Caco-2 (cell line): ENCODE measurements around the gene HES3. TPM values are rescaled to one million over a fixed set of nuclear protein-coding genes. Genes with fewer than 3 reads are reported as not detected.

Source experiments
- BruUV-seq: library from RNA; stranded (reverse); fragments of 400-500 nt; replicated peaks from 2 replicates; lab custom pipeline; 2021; lab: Mats Ljungman, UMichigan
- CTCF ChIA-PET: fragments of 300-600 bp; sonication (Branson Sonifier 250); formaldehyde crosslinking; loops from one replicate; lab custom pipeline; 2022; ENCODE audit warnings: antibody characterized with exemption; lab: Charles Lee
- POLR2A ChIA-PET: fragments of 300-600 bp; sonication (Branson Sonifier 250); formaldehyde crosslinking; loops from one replicate; lab custom pipeline; 2022; ENCODE audit warnings: antibody characterized with exemption; lab: Charles Lee
- DNase-seq, 2 experiments: peaks; one replicate each; pipeline versions ENCODE4 v3.0.0 to v3.0.0-alpha.2; 2020 to 2022
- H3K27me3 ChIP-seq: replicated peaks from 2 replicates; pipeline ENCODE4 v1.6.0; 2011; ENCODE audit warnings: low read length; ENCODE audit not compliant: control insufficient read depth, insufficient read depth
- H3K36me3 ChIP-seq: 2 replicates; pipeline ENCODE4 v1.5.1; 2011; ENCODE audit warnings: low read length; ENCODE audit not compliant: control insufficient read depth, insufficient read depth
- H3K4me1 ChIP-seq: fragments of 250-450 bp; sonication (Bioruptor Pico); 2 replicates; pipeline ENCODE4 v1.5.1; 2020; ENCODE audit warnings: mild to moderate bottlenecking
- H3K4me3 ChIP-seq: 2 replicates; pipeline ENCODE4 v1.5.1; 2011; ENCODE audit warnings: low read depth, mild to moderate bottlenecking, control low read depth, low read length
- H3K9me3 ChIP-seq: fragments of 250-450 bp; sonication (Bioruptor Pico); 2 replicates; pipeline ENCODE4 v1.5.1; 2020; ENCODE audit warnings: mild to moderate bottlenecking, moderate library complexity
- H3K27ac Mint-ChIP-seq: one replicate; pipeline ENCODE4 v1.8.0; 2022; ENCODE audit warnings: mixed read lengths; ENCODE audit not compliant: unreplicated experiment
- H3K27me3 Mint-ChIP-seq: one replicate; pipeline ENCODE4 v1.8.0; 2022; ENCODE audit warnings: mixed read lengths; ENCODE audit not compliant: insufficient read depth, unreplicated experiment
- H3K36me3 Mint-ChIP-seq: one replicate; pipeline ENCODE4 v1.8.0; 2022; ENCODE audit warnings: mild to moderate bottlenecking, mixed read lengths; ENCODE audit not compliant: insufficient read depth, unreplicated experiment
- H3K4me1 Mint-ChIP-seq: one replicate; pipeline ENCODE4 v1.8.0; 2022; ENCODE audit warnings: low read depth, mixed read lengths; ENCODE audit not compliant: unreplicated experiment
- H3K4me3 Mint-ChIP-seq: one replicate; pipeline ENCODE4 v1.8.0; 2022; ENCODE audit warnings: mild to moderate bottlenecking, moderate library complexity, mixed read lengths; ENCODE audit not compliant: unreplicated experiment
- H3K9me3 Mint-ChIP-seq: one replicate; pipeline ENCODE4 v1.8.0; 2022; ENCODE audit warnings: mixed read lengths; ENCODE audit not compliant: unreplicated experiment
- intact Hi-C: fragments of 100-400 bp; cut with micrococcal nuclease; formaldehyde crosslinking; loops from one replicate; pipeline ENCODE4 v1.10.0; 2022; ENCODE audit not compliant: unreplicated experiment
- total RNA-seq: library from RNA; stranded (reverse); gene quantifications from 2 replicates; pipeline ENCODE4 v1.2.3, GENCODE V29; 2022
- TF ChIP-seq, protein P1 (sequence below), 2 experiments: fragments of 200-600 bp in 1 of 2; IDR thresholded peaks; 1 replicate in 1 of 2; 2 replicates in 1 of 2; pipeline versions ENCODE4 v1.5.1 to v1.8.0; 2011 to 2022; ENCODE audit warnings: antibody characterized with exemption in 1 of 2, control low read depth in 1 of 2, inconsistent platforms in 1 of 2, low read depth in 1 of 2, low read length in 1 of 2, mild to moderate bottlenecking in 1 of 2, moderate library complexity in 1 of 2; ENCODE audit not compliant: insufficient read depth in 1 of 2, severe bottlenecking in 1 of 2, unreplicated experiment in 1 of 2

The HES3 gene
- total RNA-seq, 1 experiment from 2014 or later: not detected

DNA sequence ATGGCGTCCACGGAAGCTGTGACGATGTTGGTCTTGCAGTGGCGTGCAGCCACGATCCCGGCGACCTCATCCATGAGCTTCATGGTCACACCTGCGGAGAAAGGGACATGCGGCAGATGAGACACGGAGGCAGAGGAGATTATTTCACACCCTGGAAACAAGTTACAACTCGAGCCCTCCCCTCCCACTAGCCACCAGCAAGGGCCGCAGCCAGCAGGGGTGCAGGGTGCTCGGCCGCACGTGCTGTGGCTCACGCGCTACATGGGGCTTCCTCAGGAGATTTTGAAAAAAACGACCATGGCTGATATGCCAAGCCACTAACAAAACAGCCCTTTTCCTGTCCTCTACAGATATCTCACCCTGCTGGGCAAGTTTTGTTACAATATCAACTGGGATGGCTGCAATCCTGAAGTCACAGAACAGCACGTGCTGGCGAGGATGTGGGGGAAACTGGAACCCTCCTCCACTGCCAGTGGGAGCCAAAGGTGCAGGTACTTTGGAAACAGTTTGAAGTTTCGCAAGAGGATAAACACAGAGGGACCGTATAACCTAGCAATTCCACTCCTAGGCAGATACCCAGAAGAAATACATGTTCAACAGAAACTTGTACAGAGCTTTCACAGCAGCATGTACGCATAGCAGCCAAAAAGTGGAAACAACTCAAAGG is 51.0 kb downstream of the HES3 start:
- Histone ChIP-seq H3K4me3 (no peak overlapping the region), H3K9me3 (no peaks in the 10 kb centered on the region), H3K4me1 (no peaks in the 10 kb centered on the region), H3K36me3 (no peaks in the 10 kb centered on the region), H3K27me3 (no peaks in the 10 kb centered on the region)
- no peaks in the 10 kb centered on the region for H3K27me3 Mint-ChIP-seq
- no peak overlapping the region for H3K27ac Mint-ChIP-seq
- CTCF ChIA-PET: no interaction called here
- peaks cover 47% of the 10 kb centered on the region for H3K36me3 Mint-ChIP-seq
- POLR2A ChIA-PET: no interaction called here
- no TSS peak for BruUV-seq
- no peaks in the 10 kb centered on the region for H3K4me1 Mint-ChIP-seq
- no peak for DNase-seq
- intact Hi-C loops: no loop called here
- H3K4me3 Mint-ChIP-seq: no peak overlapping the region
- no peaks in the 10 kb centered on the region for H3K9me3 Mint-ChIP-seq
- TF ChIP-seq, protein P1, sequence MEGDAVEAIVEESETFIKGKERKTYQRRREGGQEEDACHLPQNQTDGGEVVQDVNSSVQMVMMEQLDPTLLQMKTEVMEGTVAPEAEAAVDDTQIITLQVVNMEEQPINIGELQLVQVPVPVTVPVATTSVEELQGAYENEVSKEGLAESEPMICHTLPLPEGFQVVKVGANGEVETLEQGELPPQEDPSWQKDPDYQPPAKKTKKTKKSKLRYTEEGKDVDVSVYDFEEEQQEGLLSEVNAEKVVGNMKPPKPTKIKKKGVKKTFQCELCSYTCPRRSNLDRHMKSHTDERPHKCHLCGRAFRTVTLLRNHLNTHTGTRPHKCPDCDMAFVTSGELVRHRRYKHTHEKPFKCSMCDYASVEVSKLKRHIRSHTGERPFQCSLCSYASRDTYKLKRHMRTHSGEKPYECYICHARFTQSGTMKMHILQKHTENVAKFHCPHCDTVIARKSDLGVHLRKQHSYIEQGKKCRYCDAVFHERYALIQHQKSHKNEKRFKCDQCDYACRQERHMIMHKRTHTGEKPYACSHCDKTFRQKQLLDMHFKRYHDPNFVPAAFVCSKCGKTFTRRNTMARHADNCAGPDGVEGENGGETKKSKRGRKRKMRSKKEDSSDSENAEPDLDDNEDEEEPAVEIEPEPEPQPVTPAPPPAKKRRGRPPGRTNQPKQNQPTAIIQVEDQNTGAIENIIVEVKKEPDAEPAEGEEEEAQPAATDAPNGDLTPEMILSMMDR (IDR thresholded peaks at IDR 0.05; ENCODE audit: insufficient read depth in 1 of 2, low read depth in 1 of 2, low read length in 1 of 2, severe bottlenecking in 1 of 2, unreplicated experiment in 1 of 2): no peak

Other genes starting within 250 kb of the HES3 start
- 9.6 and 11.0 TPM in 2 replicates for gene KCNAB2, start 198.3 kb upstream of the HES3 start, total RNA-seq
- 0.39 and 0.44 TPM in 2 replicates for gene CHD5, start 63.9 kb upstream of the HES3 start, total RNA-seq
- gene RPL22, start 44.6 kb upstream of the HES3 start, total RNA-seq: 406 and 418 TPM in 2 replicates
- gene RNF207, start 38.1 kb upstream of the HES3 start, total RNA-seq: 26.1 and 27.4 TPM in 2 replicates
- gene ICMT, start 8.2 kb upstream of the HES3 start, total RNA-seq: 73.6 and 77.6 TPM in 2 replicates
- 2.7 and 3.2 TPM in 2 replicates for gene GPR153, start 16.9 kb downstream of the HES3 start, total RNA-seq
- gene ACOT7, start 149.6 kb downstream of the HES3 start, total RNA-seq: 179 and 221 TPM in 2 replicates
- 0.37 and 0.91 TPM in 2 replicates for gene HES2, start 175.7 kb downstream of the HES3 start, total RNA-seq
- 14.9 and 16.3 TPM in 2 replicates for gene ESPN, start 180.6 kb downstream of the HES3 start, total RNA-seq
- 15.0 and 16.3 TPM in 2 replicates for gene TNFRSF25, start 222.0 kb downstream of the HES3 start, total RNA-seq
- gene PLEKHG5, start 247.5 kb downstream of the HES3 start, total RNA-seq: 11.6 and 12.2 TPM in 2 replicates